Measurements from ENCODE around the gene LAPTM5.

GRCh38 chr1:30694280-30695175, 63.0 kb downstream of the LAPTM5 start:
- TF ChIP-seq EGR1 (IDR thresholded peaks at IDR 0.05; ENCODE audit: low read depth in 2 of 2): no peak
- TF ChIP-seq ATF3 (IDR thresholded peaks at IDR 0.05): no peak
- TF ChIP-seq FOXA1 (IDR thresholded peaks at IDR 0.05): no peak
- TF ChIP-seq YY1 (IDR thresholded peaks at IDR 0.05): no peak
- no peak for TF ChIP-seq CTCF (IDR thresholded peaks at IDR 0.05; ENCODE audit: low read depth, low read length, missing input control)
- no peak for TF ChIP-seq RAD21 (IDR thresholded peaks at IDR 0.05)
- TF ChIP-seq SP1 (IDR thresholded peaks at IDR 0.05): no peak
- TF ChIP-seq REST (IDR thresholded peaks at IDR 0.05): no peak
- no peak for TF ChIP-seq MAX (IDR thresholded peaks at IDR 0.05)
